H9 (cell line): ENCODE measurements around the gene RASAL1. TPM values are rescaled to one million over a fixed set of nuclear protein-coding genes. Genes with fewer than 3 reads are reported as not detected.

Source experiments
- DNase-seq: peaks from one replicate; pipeline ENCODE4 v3.0.0-alpha.2; 2017
- H2AFZ ChIP-seq: one replicate; pipeline ENCODE4 v1.6.1; 2013; ENCODE audit warnings: mild to moderate bottlenecking, low read length, control low read depth, moderate library complexity
- H2AK5ac ChIP-seq: 2 replicates; pipeline ENCODE4 v1.6.1; 2013; ENCODE audit warnings: low read length, control low read depth, mixed read lengths; ENCODE audit not compliant: insufficient read length
- H2BK120ac ChIP-seq: one replicate; pipeline ENCODE4 v1.6.1; 2013; ENCODE audit warnings: low read depth, mild to moderate bottlenecking, low read length, control low read depth, inconsistent platforms; ENCODE audit not compliant: poor library complexity, severe bottlenecking
- H2BK12ac ChIP-seq: 2 replicates; pipeline ENCODE4 v1.6.1; 2013; ENCODE audit warnings: low read length, control low read depth, mixed read lengths, low read depth; ENCODE audit not compliant: insufficient read length
- H2BK15ac ChIP-seq: 2 replicates; pipeline ENCODE4 v1.6.1; 2013; ENCODE audit warnings: low read depth, low read length, control low read depth
- H2BK20ac ChIP-seq: one replicate; pipeline ENCODE4 v1.6.1; 2013; ENCODE audit warnings: low read depth, mild to moderate bottlenecking, low read length, control low read depth, inconsistent platforms; ENCODE audit not compliant: poor library complexity, severe bottlenecking
- H2BK5ac ChIP-seq: 2 replicates; pipeline ENCODE4 v1.6.1; 2013; ENCODE audit warnings: low read length, control low read depth, mixed read lengths; ENCODE audit not compliant: insufficient read length
- H3K14ac ChIP-seq: 2 replicates; pipeline ENCODE4 v1.6.1; 2013; ENCODE audit warnings: low read length, control low read depth; ENCODE audit not compliant: insufficient read depth
- H3K18ac ChIP-seq: 2 replicates; pipeline ENCODE4 v1.6.1; 2013; ENCODE audit warnings: low read depth, mild to moderate bottlenecking, mixed read lengths, low read length, control low read depth; ENCODE audit not compliant: insufficient read length
- H3K23ac ChIP-seq: 2 replicates; pipeline ENCODE4 v1.6.1; 2013; ENCODE audit warnings: low read length, control low read depth, mixed read lengths, low read depth; ENCODE audit not compliant: insufficient read length
- H3K23me2 ChIP-seq: 2 replicates; pipeline ENCODE4 v1.6.1; 2013; ENCODE audit warnings: low read depth, mild to moderate bottlenecking, mixed read lengths, low read length, control low read depth; ENCODE audit not compliant: insufficient read length, poor library complexity, severe bottlenecking
- H3K27ac ChIP-seq: 2 replicates; pipeline ENCODE4 v1.5.1; 2013; ENCODE audit warnings: low read length, control low read depth, mixed read lengths, low read depth; ENCODE audit not compliant: insufficient read length
- H3K27me3 ChIP-seq: 2 replicates; pipeline ENCODE4 v1.6.1; 2013; ENCODE audit warnings: low read length, control low read depth, inconsistent platforms; ENCODE audit not compliant: insufficient read depth
- H3K4ac ChIP-seq: 2 replicates; pipeline ENCODE4 v1.6.1; 2013; ENCODE audit warnings: low read depth, mild to moderate bottlenecking, control low read depth, inconsistent platforms, low read length, moderate library complexity
- H3K4me1 ChIP-seq: 2 replicates; pipeline ENCODE4 v1.6.1; 2013; ENCODE audit warnings: low read length, control low read depth, inconsistent platforms; ENCODE audit not compliant: insufficient read depth
- H3K4me2 ChIP-seq: 2 replicates; pipeline ENCODE4 v1.6.1; 2013; ENCODE audit warnings: low read length, control low read depth, mixed read lengths; ENCODE audit not compliant: insufficient read length, insufficient read depth
- H3K56ac ChIP-seq: 2 replicates; pipeline ENCODE4 v1.6.1; 2013; ENCODE audit warnings: low read depth, mild to moderate bottlenecking, mixed read lengths, low read length, control low read depth; ENCODE audit not compliant: insufficient read length
- H3K79me1 ChIP-seq: 2 replicates; pipeline ENCODE4 v1.6.1; 2013; ENCODE audit warnings: low read depth, mild to moderate bottlenecking, moderate library complexity, low read length, control low read depth, inconsistent platforms; ENCODE audit not compliant: insufficient read depth, poor library complexity, severe bottlenecking
- H3K79me2 ChIP-seq: 2 replicates; pipeline ENCODE4 v1.6.1; 2013; ENCODE audit warnings: low read length, control low read depth, inconsistent platforms; ENCODE audit not compliant: insufficient read depth
- H3K9ac ChIP-seq: 2 replicates; pipeline ENCODE4 v1.6.1; 2013; ENCODE audit warnings: low read length, control low read depth, mixed read lengths; ENCODE audit not compliant: insufficient read length; ENCODE audit errors: extremely low read depth
- H3K9me3 ChIP-seq: one replicate; pipeline ENCODE4 v1.6.1; 2013; ENCODE audit warnings: low read depth, low read length, inconsistent platforms; ENCODE audit not compliant: control insufficient read depth
- H3T11ph ChIP-seq: one replicate; pipeline ENCODE4 v1.6.1; 2013; ENCODE audit warnings: mild to moderate bottlenecking, low read length, control low read depth, inconsistent platforms
- H4K20me1 ChIP-seq: one replicate; pipeline ENCODE4 v1.6.1; 2013; ENCODE audit not compliant: control insufficient read depth, insufficient read length, insufficient read depth
- H4K5ac ChIP-seq: 2 replicates; pipeline ENCODE4 v1.6.1; 2013; ENCODE audit warnings: low read depth, mild to moderate bottlenecking, mixed read lengths, low read length, control low read depth; ENCODE audit not compliant: insufficient read length
- H4K8ac ChIP-seq: replicated peaks from 2 replicates; pipeline ENCODE4 v1.6.1; 2013; ENCODE audit warnings: low read length, control low read depth, mixed read lengths, low read depth; ENCODE audit not compliant: insufficient read length
- H4K91ac ChIP-seq: 2 replicates; pipeline ENCODE4 v1.6.1; 2013; ENCODE audit warnings: low read depth, mild to moderate bottlenecking, moderate library complexity, mixed read lengths, low read length, control low read depth; ENCODE audit not compliant: insufficient read length
- H3K27ac Mint-ChIP-seq, 3 experiments: 2 replicates in 2 of 3; 3 replicates in 1 of 3; pipeline ENCODE4 v1.8.0; 2020 to 2021; ENCODE audit warnings: mixed read lengths in 3 of 3, mild to moderate bottlenecking in 1 of 3, moderate library complexity in 1 of 3
- H3K27me3 Mint-ChIP-seq: 2 replicates; pipeline ENCODE4 v1.8.0; 2021; ENCODE audit warnings: low read depth, mild to moderate bottlenecking, moderate library complexity, mixed read lengths
- H3K36me3 Mint-ChIP-seq, 3 experiments: 2 replicates in 2 of 3; 3 replicates in 1 of 3; pipeline ENCODE4 v1.8.0; 2020 to 2021; ENCODE audit warnings: low read depth in 3 of 3, mixed read lengths in 3 of 3; ENCODE audit not compliant: insufficient read depth in 1 of 3
- H3K4me1 Mint-ChIP-seq, 2 experiments: 2 replicates each; pipeline ENCODE4 v1.8.0; 2020; ENCODE audit warnings: mixed read lengths in 2 of 2
- H3K4me3 Mint-ChIP-seq, 2 experiments: 2 replicates in 1 of 2; 3 replicates in 1 of 2; pipeline ENCODE4 v1.8.0; 2020 to 2021; ENCODE audit warnings: mild to moderate bottlenecking in 2 of 2, mixed read lengths in 2 of 2, moderate library complexity in 1 of 2
- H3K9me3 Mint-ChIP-seq, 2 experiments: 2 replicates in 1 of 2; 3 replicates in 1 of 2; pipeline ENCODE4 v1.8.0; 2020; ENCODE audit warnings: mild to moderate bottlenecking in 2 of 2, mixed read lengths in 2 of 2, moderate library complexity in 1 of 2
- CTCF ChIP-seq: fragments of 200-600 bp; sonication (generic); conservative IDR thresholded peaks from 3 replicates; pipeline ENCODE4 v1.8.0; 2021; ENCODE audit warnings: antibody characterized with exemption, mild to moderate bottlenecking
- WGBS: extraction: QIAGEN DNeasy Blood & Tissue Kit; methylation state at CpG from one replicate; pipeline ENCODE4 v1.1.7; 2013; ENCODE audit warnings: missing lambda C conversion rate, low lambda C conversion rate, mixed read lengths; ENCODE audit not compliant: insufficient read length; ENCODE audit errors: extremely low coverage; 5-methylcytosine and 5-hydroxymethylcytosine counted together
- total RNA-seq: library from RNA; stranded (reverse); gene quantifications from 2 replicates; pipeline ENCODE4 v1.2.1, GENCODE V29; 2021

RASAL1 gene
- total RNA-seq, 1 experiment from 2014 or later: 2.3 TPM

DNA sequence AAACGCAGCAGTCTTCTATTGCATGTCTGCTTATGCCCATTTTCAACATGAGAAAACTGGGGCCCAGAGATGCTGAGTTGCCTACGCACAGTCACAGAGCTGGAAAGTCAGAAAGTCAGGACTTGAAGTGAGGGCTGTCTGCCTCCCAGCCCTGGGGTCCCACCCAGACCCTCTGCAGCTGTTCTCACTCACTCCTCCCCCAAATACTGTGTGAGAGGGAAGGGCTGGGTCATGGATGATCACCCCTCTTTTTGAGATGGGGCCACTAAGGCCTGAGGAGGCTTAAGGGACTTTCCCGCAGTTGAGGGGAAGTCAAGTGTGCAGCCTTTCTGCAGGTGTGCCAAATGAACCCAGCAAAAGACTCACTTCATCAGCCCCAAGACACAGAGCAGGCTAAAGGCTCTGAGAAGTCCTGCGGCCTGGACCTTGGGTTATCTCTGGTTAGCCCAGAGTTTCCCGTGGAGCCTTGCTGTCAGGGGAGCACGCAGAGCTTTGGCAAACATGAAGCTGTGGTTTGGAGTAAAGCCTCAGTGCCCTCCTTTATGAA lies 60.4 kb downstream of the RASAL1 start:
- no peaks in the 10 kb centered on the region for H3K4me1 ChIP-seq
- H2BK120ac ChIP-seq: no peak overlapping the region
- Mint-ChIP-seq H3K27me3 (peaks cover 72% of the 10 kb centered on the region), H3K4me1 (peaks cover 4 to 25% of the 10 kb centered on the region in 2 experiments; a peak in 3 of 4 replicates), H3K9me3 (no peaks in the 10 kb centered on the region), H3K4me3 (no peak overlapping the region; a peak in 1 of 5 replicates), H3K36me3 (no peaks in the 10 kb centered on the region; a peak in 1 of 7 replicates), H3K27ac (no peak overlapping the region; a peak in 1 of 7 replicates)
- no peak overlapping the region for H3K27ac ChIP-seq
- H3K56ac ChIP-seq: no peak overlapping the region
- no peak overlapping the region for H3K4ac ChIP-seq
- no peak overlapping the region for H3K4me2 ChIP-seq
- H2BK20ac ChIP-seq: no peak overlapping the region
- H4K20me1 ChIP-seq: no peaks in the 10 kb centered on the region
- H3K27me3 ChIP-seq: peaks cover 16% of the 10 kb centered on the region; the same call in 1 of the 2 replicates
- no peaks in the 10 kb centered on the region for H3K79me1 ChIP-seq
- no peak overlapping the region for H2BK15ac ChIP-seq
- no CpG with 5 or more reads among the region's 6 CpGs for WGBS
- H3T11ph ChIP-seq: no peak overlapping the region
- H2BK5ac ChIP-seq: no peak overlapping the region
- H4K91ac ChIP-seq: no peak overlapping the region
- no peaks in the 10 kb centered on the region for H3K79me2 ChIP-seq
- no peak for TF ChIP-seq CTCF
- H3K9me3 ChIP-seq: no peaks in the 10 kb centered on the region
- H3K14ac ChIP-seq: no peak overlapping the region
- no peak overlapping the region for H2AFZ ChIP-seq
- H3K18ac ChIP-seq: no peak overlapping the region
- H2BK12ac ChIP-seq: no peak overlapping the region
- no peak overlapping the region for H2AK5ac ChIP-seq
- no peak overlapping the region for H4K5ac ChIP-seq
- no peak overlapping the region for H3K23ac ChIP-seq
- no peak overlapping the region for H3K9ac ChIP-seq
- no peak overlapping the region for H4K8ac ChIP-seq
- no peak for DNase-seq
- peaks cover 6% of the 10 kb centered on the region for H3K23me2 ChIP-seq
